GM12873 (cell line): ENCODE measurements around the gene BBLN.

Source experiments
- CTCF ChIP-seq: IDR thresholded peaks from 2 replicates; pipeline ENCODE4 v1.5.1; 2012; ENCODE audit warnings: low read depth, mild to moderate bottlenecking, moderate library complexity, low read length, control low read depth; ENCODE audit not compliant: insufficient read depth; ENCODE audit errors: missing control alignments

Gene BBLN

GRCh38 chr9:128206916-128207910, 47.1 kb downstream of the BBLN start:
- no peak for TF ChIP-seq CTCF

GRCh38 chr9:128208386-128208785, 48.3 kb downstream of the BBLN start:
- no peak for TF ChIP-seq CTCF

GRCh38 chr9:128208946-128209669, 49.0 kb downstream of the BBLN start:
- no peak for TF ChIP-seq CTCF

GRCh38 chr9:128211186-128211980, 51.3 kb downstream of the BBLN start:
- TF ChIP-seq CTCF = no peak

- TF ChIP-seq CTCF = no peak
Observed at GRCh38 chr9:128211981-128212281, 51.9 kb downstream of the BBLN start.
